ENCODE results near the gene PTPRH. TPM values are rescaled to one million over a fixed set of nuclear protein-coding genes. Genes with fewer than 3 reads are reported as not detected.
"Not testable (repeated sequence)": the region's sequence is repeated elsewhere in the genome, so short reads cannot be mapped to it uniquely, and the experiment has no call there.

Gene PTPRH
- polyA plus RNA-seq, 5 donors, result 0.15 to 0.30 (median 0.27) TPM

GRCh38 chr19:55186080-55186479, 23.2 kb downstream of the PTPRH start:
- no peak for DNase-seq

- no peak for DNase-seq
These were observed 27.6 kb downstream of the PTPRH start for GRCh38 chr19:55181740-55182139.

- DNase-seq, result no peak
These were observed 29.5 kb downstream of the PTPRH start, which contains the start of gene SYT5 for GRCh38 chr19:55179606-55180484. SYT5 (minus strand) TSS chr19:55180289; CDS start chr19:55179041, 1,248 bp downstream.

GRCh38 chr19:55178781-55179599, 30.3 kb downstream of the PTPRH start:
- DNase-seq, result peak; percentile 55 to 72

GRCh38 chr19:55176076-55176475, 33.2 kb downstream of the PTPRH start:
- DNase-seq, result no peak

GRCh38 chr19:55175117-55175867, 34.0 kb downstream of the PTPRH start:
- DNase-seq, result no peak

- DNase-seq, result no peak
These were observed 34.7 kb downstream of the PTPRH start for GRCh38 chr19:55174425-55175116.

GRCh38 chr19:55173714-55174409, 35.4 kb downstream of the PTPRH start:
- no peak for DNase-seq

GRCh38 chr19:55173186-55173713, 36.1 kb downstream of the PTPRH start:
- no peak for DNase-seq

GRCh38 chr19:55172741-55173140, 36.6 kb downstream of the PTPRH start:
- DNase-seq, result no peak

- not testable (repeated sequence) for DNase-seq
These were observed 37.0 kb downstream of the PTPRH start for GRCh38 chr19:55172318-55172717.

GRCh38 chr19:55171440-55171839, 37.9 kb downstream of the PTPRH start:
- DNase-seq, result no peak

- no peak for DNase-seq
These were observed 40.2 kb downstream of the PTPRH start for GRCh38 chr19:55169136-55169535.

- peak; percentile 78 to 82 for DNase-seq
These were observed 42.6 kb downstream of the PTPRH start, which contains the start of gene DNAAF3 for GRCh38 chr19:55166530-55167268. DNAAF3 (minus strand) TSS chr19:55166613; CDS start chr19:55166413, 200 bp downstream.

- peak in 1 of 2 donors; percentile 45 for DNase-seq
These were observed 43.3 kb downstream of the PTPRH start for GRCh38 chr19:55165952-55166529.

- DNase-seq, result no peak
These were observed 47.6 kb downstream of the PTPRH start for GRCh38 chr19:55161571-55162322.

- DNase-seq, result no peak
These were observed 48.3 kb downstream of the PTPRH start for GRCh38 chr19:55160986-55161365.
